ENCODE measurements around the gene HEATR5A.
"Not testable (repeated sequence)": the region's sequence is repeated elsewhere in the genome, so short reads cannot be mapped to it uniquely, and the experiment has no call there.

The HEATR5A gene

DNA sequence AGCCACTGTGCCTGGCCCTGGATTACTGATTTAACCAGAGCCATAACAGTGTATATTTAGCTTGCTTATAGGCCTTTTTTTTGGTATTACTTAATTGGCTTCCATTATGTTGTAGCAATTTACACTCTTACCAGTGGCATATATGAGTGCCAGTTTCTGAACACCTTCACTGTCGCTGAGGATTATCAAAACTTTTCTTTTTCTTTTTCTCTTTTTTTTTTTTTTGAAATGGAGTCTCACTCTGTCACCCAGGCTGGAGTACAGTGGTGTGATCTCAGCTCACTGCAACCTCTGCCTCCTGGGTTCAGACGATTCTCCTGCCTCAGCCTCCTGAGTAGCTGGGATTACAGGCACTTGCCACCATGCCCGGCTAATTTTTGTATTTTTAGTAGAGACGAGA, 164.4 kb downstream of the HEATR5A start:
- not testable (repeated sequence) for DNase-seq

DNA sequence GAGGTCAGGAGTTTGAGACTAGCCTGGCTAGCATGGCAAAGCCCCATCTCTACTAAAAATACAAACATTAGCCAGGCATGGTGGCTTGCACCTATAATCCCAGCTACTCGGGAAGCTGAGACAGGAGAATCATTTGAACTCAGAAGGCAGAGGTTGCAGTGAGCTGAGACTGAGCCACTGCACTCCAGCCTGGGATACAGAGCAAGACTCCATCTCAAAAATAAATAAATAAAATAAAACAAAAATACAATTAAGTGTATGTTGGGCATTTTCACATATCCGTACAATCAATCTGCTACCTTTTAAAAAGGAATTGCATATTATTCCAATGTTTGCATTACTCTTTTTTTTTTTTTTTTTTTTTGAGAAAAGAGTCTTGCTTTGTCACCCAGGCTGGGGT, 165.1 kb downstream of the HEATR5A start:
- no peak for DNase-seq

DNA sequence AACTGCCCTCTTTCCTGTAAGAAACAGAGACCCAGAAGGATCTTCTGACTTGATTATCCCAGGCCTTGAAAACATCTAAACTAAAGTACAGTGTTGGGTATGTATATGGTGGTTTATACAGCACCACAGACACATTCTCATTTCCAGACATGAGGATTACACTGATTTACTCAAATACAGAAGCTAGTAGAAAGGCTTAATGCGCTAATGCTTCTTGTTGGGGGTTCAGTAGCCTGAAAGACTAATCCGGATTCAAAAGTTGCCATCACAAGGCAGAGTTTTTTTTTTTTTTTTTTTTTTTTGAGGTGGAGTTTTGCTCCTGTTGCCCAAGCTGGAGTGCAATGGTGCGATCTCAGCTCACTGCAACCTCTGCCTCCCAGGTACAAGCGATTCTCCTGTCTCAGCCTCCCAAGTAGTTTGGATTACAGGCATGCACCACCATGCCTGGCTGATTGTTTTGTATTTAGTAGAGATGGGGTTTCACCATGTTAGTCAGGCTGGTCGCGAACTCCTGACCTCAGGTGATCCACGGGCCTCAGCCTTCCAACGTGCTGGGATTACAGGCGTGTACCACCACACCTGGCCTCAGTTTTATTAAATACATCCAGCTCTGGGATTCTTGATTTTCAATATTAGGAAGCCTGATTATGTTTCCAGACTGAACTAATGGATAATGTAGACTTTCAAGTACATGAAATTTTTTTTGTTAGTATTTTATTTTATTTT, 166.4 kb downstream of the HEATR5A start:
- no peak for DNase-seq

DNA sequence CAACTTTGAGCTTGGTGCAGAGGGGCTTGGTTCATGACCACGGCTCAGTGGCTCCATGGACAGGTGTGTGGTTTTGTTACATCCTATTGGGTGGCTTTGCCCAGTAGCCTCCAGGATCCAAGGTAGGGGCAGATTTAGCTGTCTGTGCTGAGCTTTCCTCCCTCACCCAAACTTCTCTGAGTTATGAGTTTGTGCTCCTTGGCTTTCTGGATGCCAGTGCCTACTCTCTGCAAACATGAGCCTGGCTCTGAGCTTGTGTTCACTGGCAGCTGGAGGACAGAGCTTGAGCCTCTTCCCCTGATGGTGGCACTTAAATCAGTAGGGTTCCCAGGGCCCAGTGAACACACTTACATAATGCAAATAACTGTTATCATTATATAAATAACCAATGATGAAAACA, 167.5 kb downstream of the HEATR5A start:
- no peak for DNase-seq

DNA sequence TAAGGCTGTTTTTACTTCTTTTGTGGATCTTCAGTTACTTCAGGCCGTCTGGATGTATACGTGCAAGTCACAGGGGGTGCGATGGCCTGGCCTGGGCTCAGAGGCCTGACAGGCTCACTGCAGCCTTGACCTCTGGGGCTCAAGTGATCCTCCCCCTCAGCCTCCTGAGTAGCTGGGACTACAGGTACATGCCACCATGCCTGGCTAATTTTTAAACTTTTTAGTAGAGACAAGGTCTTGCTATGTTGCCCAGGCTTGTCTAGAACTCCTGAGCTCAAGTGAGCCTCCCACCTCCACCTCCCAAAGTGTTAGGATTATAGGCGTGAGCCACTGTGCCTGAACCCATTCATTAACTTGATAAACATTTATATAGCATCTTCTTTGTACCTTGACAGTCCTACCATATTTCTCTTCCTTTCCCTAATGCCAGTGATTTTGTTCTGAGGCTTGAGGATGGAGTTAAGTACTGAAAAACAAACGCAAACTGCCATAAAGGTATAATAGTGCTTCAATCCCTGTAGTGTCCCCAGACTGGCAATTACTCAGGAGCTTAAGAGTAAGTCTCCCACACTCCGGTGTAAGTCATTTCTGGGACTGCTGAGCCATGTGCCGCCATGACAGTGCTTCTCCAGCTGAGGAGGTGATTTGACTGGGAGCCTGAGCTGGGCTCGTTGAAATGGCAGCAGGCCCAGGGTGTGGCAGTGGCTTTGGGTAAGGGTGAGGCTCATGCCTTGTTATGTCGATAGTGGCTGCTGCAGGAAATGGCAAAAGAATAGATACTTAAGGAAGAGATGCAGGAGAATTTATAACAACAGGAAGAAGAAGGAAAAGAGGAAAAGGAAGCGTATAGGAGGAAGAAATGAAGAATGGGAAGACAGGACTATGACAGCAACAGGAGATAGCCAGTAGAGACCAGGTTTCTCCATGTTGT, 169.1 kb downstream of the HEATR5A start:
- DNase-seq, result peak in 1 of 3 experiments; percentile 22

DNA sequence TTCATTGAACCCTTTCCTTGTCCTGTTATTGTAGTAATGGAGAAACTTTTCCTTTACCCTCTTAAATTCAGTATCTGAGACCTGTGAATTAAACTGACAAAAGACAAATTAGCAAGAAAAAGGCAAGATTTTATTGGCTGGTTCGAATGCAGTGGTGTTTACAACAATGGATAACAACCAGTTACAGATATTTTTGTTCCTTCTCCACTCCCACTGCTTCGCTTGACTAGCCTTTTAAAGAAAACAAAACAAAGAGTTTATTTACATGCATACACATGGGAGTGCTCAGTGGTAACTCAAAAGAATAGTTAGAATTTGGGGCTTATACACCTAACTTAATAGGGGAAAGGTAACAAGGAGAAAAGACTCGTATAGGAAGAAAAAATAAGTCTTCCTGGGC, 175.7 kb downstream of the HEATR5A start:
- no peak for DNase-seq

DNA sequence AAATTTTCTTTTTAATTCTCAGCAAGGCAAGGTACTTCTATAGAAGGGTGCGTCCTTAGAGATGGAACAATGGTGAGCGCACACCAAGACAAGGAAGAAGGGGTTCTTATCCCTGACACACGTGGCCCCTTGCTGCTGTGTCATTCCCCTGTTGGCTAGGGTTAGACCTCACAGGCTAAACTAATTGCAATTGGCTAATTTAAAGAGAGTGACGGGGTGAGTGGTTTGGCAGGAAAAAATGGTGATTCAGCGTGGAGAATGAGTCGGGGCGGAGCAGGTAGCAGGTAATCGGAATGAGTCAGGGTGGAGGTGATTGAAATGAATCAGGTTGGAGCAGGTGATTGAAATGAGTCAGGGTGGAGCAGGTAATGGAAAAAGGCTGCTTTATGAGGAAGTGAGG, 176.5 kb downstream of the HEATR5A start:
- DNase-seq, result no peak

DNA sequence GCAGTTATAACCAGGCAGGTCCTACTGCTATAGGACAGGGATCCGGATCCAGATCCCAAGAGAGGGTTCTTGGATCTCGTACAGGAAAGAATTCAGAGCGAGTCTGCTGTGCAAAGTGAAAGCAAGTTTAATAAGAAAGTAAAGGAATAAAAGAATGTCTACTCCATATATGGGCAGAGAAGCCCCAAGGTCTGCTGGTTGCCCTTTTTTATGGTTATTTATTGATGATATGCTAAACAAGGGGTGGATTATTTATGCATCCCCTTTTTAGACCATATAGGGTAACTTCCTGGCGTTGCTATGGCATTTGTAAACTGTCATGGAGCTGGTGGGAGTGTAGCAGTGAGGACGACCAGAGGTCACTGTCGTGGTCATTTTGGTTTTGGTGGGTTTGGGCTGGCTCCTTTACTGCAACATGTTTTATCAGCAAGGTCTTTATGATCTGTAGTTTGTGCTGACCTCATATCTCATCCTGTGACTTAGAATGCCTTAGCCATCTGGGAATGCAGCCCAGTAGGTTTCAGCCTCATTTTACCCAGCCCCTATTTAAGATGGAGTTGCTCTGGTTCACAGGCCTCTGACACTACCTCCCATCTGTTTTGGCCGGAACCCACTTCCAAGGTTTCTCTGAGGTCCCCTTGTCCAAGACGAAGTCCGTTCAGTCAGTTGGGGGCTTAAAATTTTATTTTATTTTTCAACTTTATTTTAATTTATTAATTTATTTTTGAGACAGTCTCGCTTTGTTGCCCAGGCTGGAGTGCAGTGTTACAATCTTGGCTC, 178.0 kb downstream of the HEATR5A start:
- DNase-seq, result not testable (repeated sequence)

All from NCI-H1417 (cell line).